HG03442 (cell line): ENCODE measurements around the gene KCNMA1.
"Not testable (repeated sequence)": the region's sequence is repeated elsewhere in the genome, so short reads cannot be mapped to it uniquely, and the experiment has no call there.

Experiments used
- ATAC-seq: cut with Tn5 transposase; IDR thresholded peaks from one replicate; pipeline ENCODE4 v1.9.1; 2021; ENCODE audit warnings: mild to moderate bottlenecking, moderate library complexity; ENCODE audit not compliant: unreplicated experiment

KCNMA1 gene

DNA sequence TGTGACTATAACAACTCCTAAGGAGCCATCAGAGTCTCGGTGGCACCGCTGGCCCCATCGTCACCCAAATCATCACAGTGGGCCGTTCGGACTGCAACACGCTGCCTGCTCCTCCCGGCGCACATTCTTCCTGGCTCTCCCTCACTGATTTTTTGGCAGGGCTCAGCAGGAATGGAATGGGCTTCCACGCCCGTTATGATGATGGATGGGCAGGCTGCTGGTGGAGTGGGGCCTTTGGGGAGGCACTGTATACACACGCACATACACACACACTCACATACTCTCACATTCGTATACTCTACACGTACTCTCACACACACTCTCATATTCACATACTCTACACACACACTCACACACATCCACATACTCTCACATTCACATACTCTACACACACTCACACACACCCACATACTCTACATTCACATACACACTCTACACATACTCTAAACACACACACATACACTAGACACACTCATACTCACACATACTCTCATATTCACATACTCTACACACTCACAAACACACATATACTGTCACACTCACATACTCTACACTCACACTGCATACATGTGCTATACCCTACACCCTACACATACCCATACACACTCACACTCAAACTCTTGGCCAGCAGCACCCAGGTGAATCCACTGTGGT, 99.8 kb downstream of the KCNMA1 start:
- no peak for ATAC-seq

DNA sequence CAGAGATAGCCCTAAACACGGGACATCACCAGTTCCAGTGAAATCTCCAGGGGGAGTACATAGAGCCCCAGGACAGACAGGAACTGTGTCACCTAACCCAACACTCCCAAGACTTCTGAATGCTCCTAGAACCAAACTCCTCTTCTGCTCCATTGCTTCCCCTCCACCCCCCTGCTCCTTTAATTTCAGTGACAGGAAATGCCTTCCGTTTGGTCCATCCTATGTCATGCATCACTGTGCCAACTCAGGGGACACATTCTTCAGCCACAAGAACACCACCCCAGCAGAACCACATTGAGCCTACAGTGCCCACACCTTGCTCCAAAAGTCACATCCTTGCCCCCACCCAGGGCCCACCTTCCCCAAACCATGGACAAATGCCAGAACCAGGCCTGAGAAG, 100.5 kb downstream of the KCNMA1 start:
- ATAC-seq, result no peak

DNA sequence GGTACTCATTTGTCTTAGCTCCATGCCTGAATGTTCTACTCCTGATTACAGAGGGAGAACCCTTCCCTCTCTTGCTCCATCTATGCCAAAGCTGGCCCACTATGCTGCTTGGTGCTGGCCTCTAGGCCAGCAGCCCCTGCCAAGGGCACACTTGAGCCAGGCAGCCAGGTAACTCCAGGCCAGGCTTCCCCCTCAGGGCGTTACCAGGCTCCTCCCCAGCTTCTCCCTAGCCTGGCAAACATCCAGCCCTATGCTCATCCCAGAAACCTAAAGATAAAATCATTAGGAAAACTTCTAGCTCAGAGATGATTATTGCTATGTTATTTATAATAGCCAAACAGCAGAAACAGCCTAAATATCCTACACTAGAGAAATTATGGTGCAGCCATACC, 103.7 kb downstream of the KCNMA1 start:
- ATAC-seq, result no peak

DNA sequence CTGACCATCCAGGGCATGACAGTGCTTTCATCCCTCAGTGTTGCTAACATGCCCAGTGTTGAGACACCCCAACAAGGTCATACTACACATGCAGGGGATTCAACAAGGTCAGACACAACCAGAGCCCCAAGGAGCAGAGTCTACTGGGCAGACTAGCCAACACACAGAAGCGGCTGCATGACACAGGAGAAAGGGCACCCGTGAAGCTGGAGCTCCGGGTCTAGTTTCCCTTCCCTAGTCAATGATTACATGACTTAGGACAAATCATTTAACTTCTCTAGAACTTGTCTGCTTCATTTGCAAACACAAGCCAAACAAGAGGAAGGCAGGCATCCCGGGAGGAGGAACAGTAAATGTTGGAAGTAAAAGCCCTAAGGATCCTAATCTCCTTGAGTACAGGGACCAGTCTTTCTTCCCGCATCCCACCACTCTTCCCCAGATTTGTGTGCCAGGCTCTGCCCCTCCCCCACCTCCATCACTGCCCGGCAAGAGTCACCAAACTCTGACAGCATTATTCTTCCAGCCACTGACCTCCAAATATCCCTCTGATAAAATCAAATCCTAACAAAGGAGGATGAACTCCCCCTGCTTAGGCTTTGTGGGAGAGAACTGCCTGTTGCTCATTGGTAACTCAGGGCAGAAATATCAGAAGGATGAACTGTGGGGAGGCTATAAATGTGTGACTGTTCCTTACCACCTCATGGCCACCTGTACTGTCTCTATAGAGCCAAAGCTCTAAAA, 104.3 kb downstream of the KCNMA1 start:
- no peak for ATAC-seq

DNA sequence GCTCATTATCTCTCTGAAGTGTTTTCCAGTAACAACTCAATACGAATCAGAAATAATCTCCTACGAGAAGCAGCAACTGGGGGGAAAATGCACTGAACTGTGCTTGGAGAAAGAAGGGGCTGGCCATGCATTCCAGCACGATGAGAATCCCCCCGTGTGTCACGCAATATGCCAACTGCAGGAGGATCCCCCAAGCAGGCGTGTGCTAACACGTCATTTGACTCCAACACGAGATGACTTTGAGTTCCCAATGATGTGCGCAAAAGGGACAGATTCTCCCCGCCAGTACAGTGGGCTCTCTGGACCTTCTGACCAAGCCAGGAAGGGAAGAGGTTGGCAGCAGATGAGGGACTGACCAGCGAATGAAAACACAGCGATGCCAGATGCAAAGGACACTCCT, 105.5 kb downstream of the KCNMA1 start:
- no peak for ATAC-seq

DNA sequence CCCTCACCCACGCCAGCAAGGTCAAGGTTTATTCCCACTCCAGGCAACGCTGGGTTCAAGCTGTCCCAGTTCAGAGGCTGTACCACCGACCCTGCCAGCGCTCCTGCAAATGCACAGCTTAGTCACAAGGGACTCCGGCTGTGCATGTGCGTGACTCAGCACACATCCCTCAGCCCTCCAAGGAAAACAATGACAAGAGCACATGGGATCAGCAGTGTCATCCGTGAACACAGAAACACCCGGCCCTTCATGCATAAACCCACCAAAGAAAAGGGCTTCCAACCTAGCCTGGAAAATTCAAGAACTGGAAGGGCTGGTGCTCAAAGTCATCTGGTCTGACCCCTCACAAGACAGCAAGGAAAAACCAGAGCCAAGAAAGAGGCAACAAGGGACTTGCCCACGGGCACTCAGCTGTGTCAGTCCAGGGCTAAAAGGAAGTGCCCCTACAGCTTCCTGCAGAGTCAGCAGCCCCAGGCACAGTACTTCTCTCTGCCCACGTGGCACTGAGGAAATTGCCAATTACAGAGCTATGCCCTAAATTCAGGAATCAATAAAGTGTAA, 106.1 kb downstream of the KCNMA1 start:
- peak; percentile 63 for ATAC-seq

DNA sequence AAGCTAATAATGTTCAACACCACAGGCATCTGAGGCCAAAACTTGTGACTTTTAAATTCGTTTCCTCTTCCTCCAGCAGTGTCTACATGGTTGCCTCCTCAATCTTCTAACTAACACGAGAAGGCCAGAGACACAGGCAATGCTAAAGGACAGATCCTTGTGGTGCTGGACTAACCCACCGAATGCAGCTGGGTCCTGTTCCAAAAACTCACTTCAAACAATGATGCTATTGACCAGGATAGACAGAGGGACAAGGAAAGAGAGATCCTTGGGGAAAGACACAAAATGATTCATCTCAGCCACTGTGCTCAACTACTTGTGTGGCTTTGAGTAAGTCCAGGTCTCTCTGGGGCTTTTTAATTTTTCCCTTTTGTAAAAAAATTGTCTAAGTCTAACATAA, 107.6 kb downstream of the KCNMA1 start:
- ATAC-seq, result no peak

DNA sequence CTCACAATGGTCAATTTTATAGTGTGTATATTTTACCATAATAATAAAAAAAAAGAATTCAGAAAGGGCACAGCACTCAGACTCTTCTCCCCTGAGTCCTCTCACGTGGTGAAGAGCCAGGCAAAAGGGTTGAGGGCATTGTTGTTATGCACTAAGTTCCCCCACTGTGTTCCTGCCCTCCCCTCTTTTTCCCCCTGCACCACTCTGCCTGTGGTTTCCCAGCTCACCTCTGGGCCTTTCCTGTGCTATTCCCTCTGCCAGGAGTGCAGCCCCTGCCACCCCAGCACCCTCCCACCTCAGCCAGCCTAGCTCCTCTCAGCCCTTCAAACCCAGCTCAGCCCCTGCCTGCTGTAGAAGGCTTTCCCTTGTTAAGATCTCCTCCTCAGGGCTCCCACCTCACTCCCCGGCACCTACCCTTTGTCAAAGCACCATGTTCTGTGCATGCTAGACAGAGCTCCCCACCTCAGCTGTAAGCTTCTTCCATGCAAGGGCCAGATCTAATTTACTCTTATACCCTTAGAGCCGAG, 108.5 kb downstream of the KCNMA1 start:
- no peak for ATAC-seq

DNA sequence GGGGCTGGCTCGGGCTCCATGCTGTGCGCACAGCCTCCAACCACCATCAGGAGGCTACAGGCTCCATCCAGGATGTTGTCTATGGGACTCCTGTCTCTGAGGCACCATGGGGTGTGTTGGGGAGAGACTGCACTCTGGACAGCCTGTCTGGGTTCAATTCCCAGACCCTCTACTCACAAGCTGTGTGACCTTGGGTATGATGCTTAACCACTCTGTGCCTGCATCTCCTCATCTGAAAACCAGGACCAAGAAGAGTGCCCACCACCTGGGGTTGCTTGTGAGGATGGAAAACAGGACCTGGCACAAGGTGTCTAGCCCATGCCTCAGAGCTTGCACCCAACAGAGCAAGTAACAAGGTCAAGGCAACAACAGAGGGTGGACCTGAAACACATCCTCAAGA, 109.8 kb downstream of the KCNMA1 start:
- ATAC-seq, result no peak

DNA sequence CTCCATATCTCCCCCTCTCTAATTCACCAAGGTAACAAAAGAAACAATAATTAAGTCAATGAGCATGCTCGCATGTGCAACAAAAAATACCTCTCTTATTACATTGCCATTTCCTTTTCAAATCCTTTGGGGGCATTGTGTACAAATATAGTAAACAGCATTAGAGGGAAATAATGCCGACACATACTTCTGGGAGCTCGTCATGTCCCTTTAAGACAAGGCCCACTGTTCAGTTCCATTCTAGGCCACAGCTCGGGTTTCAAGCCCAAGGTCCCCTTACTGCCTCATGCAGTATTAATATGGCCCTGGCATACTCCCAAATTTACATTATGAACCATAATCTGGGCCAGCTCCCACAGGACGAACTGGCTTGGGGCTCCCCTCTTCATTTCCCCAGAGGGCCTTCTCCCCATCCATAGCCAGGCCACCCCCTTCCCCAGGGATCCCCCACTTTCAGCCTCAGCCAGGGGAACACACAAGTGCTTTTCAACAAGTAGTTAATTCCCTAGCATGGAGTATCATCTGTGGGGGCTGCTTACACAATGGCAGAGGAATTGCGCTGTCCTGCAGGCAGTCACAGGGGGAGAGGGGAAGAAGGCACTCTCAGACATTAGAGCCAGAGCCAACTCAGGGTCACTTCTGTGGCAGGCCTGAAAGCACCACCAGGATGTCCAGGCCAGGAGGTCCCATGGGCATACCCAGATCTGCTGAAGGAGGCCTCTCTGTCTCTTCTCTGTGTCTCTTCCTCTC, 110.6 kb downstream of the KCNMA1 start:
- ATAC-seq, result no peak

DNA sequence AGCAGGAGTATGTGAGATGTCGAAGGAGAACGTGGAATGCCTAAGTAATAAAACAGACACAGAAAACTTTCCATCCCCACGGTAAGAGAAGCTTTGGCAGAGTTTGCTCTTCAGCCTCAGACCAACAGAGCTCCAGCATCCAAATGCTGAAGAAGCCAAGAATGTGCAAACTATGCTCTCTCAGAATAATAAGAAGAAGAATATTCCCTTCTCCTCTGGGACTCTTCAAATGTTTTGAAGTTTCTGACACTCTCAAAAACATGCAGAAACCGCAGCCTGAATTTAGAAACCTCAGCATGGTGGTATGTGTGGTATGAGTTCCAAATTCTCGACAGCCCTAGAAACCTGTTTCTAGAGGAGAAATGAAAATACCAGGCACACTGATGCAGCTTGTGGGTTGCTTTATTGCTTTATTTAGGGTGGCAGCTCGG, 113.3 kb downstream of the KCNMA1 start:
- ATAC-seq, result no peak

DNA sequence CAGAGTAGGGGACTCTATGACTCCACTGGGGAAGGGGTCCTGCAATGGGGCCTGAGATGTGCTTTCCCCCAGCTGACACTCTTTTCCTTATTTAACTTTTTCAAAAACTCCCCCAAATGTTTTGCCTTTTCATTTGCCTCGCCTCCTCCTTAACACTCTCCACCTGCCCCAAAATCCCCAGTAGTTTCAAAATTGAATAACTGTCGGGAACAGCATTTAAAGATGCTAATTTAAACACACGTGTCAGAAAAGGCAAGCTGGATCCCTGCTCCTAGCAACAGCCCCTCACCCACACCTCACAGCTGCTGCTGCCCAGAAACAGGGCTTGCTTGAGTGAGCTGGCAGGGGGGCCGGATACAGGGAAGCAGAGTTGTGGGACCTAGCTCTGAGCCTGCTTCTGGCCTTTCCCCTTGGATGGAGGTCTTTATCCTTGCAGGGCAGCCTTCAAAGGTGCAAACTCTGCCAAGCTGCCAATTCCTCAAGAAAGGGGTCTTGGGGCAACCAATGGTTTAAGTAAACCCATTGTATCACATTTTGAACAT, 115.3 kb downstream of the KCNMA1 start:
- no peak for ATAC-seq

DNA sequence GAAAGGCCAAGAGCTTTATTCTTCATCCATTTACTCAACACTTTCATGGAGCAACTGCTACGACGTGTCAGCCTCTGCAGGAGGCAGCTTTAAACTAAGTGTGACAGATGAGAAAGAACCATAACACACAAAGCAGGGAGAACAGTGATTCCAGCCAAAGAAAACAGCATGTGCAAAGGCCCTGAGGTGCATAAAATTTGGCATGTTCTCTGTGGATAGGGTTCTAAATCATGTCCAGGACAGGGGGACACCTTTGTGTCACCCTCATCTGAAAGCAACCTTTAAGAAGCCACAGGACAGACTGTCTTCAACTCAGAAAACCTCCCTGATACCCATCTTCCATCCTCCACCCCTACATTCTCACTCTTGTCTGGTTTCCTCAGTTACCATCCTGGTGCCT, 116.6 kb downstream of the KCNMA1 start:
- no peak for ATAC-seq

DNA sequence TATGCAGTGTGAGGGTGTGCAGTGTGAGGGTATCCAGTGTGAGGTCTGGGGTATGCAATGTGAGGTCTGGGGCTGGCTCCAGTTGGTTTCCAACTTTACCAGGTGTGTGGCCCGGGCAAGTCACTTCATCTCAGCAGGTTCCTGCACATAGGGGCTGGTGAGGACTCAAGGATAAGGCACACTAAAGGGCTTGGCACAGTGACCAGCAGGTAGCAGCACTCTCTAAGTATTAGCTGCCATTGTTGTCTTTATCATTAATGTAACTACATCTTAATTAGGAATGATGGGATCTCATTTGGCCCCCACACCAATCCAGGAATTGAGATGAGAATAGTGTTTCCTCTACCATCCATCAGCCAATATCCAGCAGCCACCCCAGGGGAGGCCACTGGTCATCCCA, 117.3 kb downstream of the KCNMA1 start:
- ATAC-seq, result no peak

DNA sequence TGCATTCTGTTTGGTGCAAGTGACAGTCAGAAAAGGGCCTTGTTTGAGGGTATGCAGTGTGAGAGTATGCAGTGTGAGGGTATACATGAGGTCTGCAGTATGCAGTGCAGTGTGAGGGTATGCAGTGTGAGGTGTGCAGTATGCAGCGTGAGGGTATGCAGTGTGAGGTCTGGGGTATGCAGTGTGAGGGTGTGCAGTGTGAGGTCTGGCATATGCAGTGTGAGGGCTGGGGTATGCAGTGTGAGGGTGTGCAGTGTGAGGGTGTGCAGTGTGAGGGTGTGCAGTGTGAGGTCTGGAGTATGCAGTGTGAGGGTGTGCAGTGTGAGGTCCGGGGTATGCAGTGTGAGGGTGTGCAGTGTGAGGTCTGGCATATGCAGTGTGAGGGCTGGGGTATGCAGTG, 117.8 kb downstream of the KCNMA1 start:
- ATAC-seq, result not testable (repeated sequence)

DNA sequence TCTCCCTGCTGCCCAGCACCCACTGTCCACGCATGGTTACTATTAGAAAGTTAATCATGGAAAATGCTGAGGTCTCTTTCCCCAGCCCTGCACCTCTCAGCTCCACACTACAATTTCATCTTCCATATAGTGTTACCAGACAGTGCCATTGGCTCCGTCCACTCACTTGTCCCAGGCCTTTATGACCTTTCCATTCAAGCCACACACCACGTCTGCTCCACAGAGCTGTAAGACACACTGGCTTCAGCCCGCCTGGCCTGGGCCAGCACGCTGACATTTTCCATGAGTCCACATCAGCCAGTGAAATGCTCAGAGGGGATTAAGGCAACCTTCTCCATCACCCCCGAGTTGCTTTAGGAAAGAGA, 118.7 kb downstream of the KCNMA1 start:
- ATAC-seq, result no peak

DNA sequence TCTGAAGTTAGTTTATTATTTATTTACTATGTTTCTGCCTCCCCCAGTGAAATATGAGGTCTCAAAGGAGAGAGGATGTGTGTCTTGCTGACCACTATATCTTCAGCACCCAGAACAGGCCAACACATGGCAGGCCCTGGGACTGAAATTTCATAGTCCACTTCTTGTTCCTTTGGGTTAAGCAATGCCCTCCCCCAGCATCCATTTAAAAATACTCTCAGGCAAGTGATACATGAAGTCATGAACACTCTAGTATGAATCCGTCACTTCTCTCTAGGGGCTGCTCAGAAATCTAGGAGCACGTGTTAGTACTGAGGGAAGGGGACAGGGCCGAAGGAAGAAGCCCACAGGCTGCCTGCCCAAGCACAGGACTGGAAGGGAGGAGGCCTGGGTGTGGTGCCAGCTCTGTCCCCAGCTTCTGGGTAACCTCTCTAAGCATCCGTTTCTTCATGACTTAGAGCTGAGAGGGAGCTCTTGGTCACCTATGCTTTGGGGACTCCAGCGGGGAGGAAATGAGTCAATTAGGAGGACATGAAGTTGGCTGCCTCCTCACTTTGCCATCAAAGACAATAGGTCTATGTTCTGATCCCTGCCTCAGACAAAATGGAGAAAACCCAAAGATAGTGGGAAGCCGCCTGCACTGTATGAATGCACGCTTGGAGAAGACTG, 119.2 kb downstream of the KCNMA1 start:
- no peak for ATAC-seq

DNA sequence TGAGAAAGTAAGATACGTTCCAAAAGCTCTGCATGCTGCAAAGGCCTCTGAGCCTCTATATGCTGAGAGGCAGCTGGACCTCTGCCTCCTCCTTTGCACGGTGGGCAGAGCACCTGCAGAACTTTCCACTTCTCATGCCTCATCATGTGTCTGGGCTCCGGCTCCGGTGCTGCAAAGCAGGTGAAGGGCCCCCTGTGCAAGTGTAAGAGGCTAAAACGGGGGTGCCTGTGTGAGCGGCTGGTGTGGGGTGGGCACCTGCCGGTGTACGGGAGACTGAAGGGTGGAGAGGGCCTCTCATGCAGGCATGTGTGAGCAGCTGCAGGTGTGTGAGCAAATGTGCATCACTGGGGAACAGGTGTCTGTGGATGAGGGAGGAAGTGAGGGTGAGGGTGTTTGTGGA, 121.0 kb downstream of the KCNMA1 start:
- ATAC-seq, result no peak

DNA sequence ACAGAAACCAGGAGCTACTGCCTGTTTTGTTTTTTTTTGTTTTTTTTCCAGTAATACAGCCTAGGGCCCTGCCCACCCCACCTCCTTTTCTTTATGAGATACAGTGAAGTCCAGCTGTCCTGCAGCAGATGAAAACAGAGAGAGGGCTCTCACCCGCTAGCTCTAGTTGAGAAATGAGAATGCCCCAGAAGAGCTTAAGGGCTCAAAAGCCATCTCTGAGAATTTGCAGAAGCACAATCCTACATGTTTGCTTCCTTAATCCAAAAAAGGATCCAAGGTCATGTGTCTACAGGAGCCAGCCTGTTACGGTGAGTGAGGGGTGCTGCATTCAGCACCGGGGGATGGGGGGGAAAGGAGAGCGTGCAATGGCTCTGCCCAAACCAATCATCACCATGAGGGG, 122.7 kb downstream of the KCNMA1 start:
- no peak for ATAC-seq

DNA sequence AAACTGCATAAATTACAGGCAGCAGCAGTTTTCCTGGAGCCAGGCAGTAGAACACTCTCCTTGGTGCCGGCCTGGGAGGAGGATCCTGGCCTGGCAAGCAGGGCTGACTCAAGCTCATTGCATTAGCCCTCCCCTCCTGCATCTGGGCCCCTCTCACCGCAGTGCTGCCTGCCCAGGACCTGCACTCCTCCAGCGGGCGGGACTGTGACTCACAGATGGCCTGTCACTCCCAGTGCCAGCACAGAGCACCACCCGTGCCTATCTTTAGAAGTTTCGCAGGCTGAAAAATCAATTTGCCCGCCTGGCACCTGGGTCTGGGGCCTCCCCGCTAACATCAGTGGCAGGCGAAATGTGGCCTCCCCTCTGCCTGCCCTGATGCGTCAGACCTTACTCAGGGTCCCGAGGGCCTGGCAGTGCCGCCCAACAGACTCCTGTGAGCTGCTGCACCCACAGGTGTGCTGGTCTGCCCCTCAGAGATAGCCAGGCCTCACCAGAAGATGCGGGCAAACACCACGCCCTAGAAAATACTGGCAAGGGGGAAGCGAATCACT, 123.8 kb downstream of the KCNMA1 start:
- no peak for ATAC-seq
